ENCODE measurements around the gene NR2F2. TPM values are rescaled to one million over a fixed set of nuclear protein-coding genes. Genes with fewer than 3 reads are reported as not detected.
A peak's percentile ranks its signal among the peaks of the same experiment; 100 is the strongest.

NR2F2 gene
- total and polyA plus RNA-seq, 2 of the 13 experiments (the other 11 are each of a cell fraction or from before 2014, with no cell fraction given) = 3.5 to 4.7 TPM

GRCh38 chr15:96356494-96357455, 26.3 kb downstream of the NR2F2 start (continued):
- no peak for TF ChIP-seq EZH2 (conservative IDR thresholded peaks at IDR 0.05; ENCODE audit: low read depth, low read length)
- no peak for TF ChIP-seq NR2F6 (IDR thresholded peaks at IDR 0.05)
- no peak for TF ChIP-seq NR2F6 (CRISPR knock-in tag; IDR thresholded peaks at IDR 0.05)
- no peak for TF ChIP-seq CENPT (CRISPR knock-in tag; IDR thresholded peaks at IDR 0.05; ENCODE audit: low read depth)
- no peak for TF ChIP-seq NFE2L2 (IDR thresholded peaks at IDR 0.05; ENCODE audit: low read length)
- TF ChIP-seq, protein P1, sequence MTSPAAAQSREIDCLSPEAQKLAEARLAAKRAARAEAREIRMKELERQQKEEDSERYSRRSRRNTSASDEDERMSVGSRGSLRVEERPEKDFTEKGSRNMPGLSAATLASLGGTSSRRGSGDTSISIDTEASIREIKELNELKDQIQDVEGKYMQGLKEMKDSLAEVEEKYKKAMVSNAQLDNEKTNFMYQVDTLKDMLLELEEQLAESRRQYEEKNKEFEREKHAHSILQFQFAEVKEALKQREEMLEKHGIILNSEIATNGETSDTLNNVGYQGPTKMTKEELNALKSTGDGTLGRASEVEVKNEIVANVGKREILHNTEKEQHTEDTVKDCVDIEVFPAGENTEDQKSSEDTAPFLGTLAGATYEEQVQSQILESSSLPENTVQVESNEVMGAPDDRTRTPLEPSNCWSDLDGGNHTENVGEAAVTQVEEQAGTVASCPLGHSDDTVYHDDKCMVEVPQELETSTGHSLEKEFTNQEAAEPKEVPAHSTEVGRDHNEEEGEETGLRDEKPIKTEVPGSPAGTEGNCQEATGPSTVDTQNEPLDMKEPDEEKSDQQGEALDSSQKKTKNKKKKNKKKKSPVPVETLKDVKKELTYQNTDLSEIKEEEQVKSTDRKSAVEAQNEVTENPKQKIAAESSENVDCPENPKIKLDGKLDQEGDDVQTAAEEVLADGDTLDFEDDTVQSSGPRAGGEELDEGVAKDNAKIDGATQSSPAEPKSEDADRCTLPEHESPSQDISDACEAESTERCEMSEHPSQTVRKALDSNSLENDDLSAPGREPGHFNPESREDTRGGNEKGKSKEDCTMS (CRISPR knock-in tag; conservative IDR thresholded peaks at IDR 0.05) = no peak
- peak; percentile 79; the same call in 1 of the 2 replicates for TF ChIP-seq RNF2 (conservative IDR thresholded peaks at IDR 0.05; ENCODE audit: low read depth)
- no peak for TF ChIP-seq CSRNP2 (CRISPR knock-in tag; conservative IDR thresholded peaks at IDR 0.05; ENCODE audit: low read depth)
- TF ChIP-seq NCOA1 (CRISPR knock-in tag; IDR thresholded peaks at IDR 0.05) = no peak
- no peak for TF ChIP-seq ZIK1 (CRISPR knock-in tag; IDR thresholded peaks at IDR 0.05; ENCODE audit: borderline replicate concordance, low read depth)
- TF ChIP-seq YY1 (IDR thresholded peaks at IDR 0.05; ENCODE audit: insufficient read depth, insufficient replicate concordance, low read depth, low read length) = peak; percentile 35
- TF ChIP-seq CREB1 (IDR thresholded peaks at IDR 0.05) = peak; percentile 86
- TF ChIP-seq CREB1 (CRISPR knock-in tag; IDR thresholded peaks at IDR 0.05) = peak; percentile 70
- TF ChIP-seq ZNF12 (CRISPR knock-in tag; IDR thresholded peaks at IDR 0.05) = peak; percentile 19; the same call in 1 of the 2 replicates
- peak; percentile 75 for TF ChIP-seq PHF8 (CRISPR knock-in tag; IDR thresholded peaks at IDR 0.05)
- TF ChIP-seq KAT7 (CRISPR knock-in tag; IDR thresholded peaks at IDR 0.05; ENCODE audit: borderline replicate concordance) = no peak
- TF ChIP-seq KDM4B (CRISPR knock-in tag; IDR thresholded peaks at IDR 0.05) = 0 out of 2 replicates have a peak, but pooled peaks have one; percentile 37
- 0 out of 2 replicates have a peak, but pooled peaks have one; percentile 36 for TF ChIP-seq ZNF761 (CRISPR knock-in tag; conservative IDR thresholded peaks at IDR 0.05)
- TF ChIP-seq NFE2 (CRISPR knock-in tag; IDR thresholded peaks at IDR 0.05) = no peak
- TF ChIP-seq, protein P2, sequence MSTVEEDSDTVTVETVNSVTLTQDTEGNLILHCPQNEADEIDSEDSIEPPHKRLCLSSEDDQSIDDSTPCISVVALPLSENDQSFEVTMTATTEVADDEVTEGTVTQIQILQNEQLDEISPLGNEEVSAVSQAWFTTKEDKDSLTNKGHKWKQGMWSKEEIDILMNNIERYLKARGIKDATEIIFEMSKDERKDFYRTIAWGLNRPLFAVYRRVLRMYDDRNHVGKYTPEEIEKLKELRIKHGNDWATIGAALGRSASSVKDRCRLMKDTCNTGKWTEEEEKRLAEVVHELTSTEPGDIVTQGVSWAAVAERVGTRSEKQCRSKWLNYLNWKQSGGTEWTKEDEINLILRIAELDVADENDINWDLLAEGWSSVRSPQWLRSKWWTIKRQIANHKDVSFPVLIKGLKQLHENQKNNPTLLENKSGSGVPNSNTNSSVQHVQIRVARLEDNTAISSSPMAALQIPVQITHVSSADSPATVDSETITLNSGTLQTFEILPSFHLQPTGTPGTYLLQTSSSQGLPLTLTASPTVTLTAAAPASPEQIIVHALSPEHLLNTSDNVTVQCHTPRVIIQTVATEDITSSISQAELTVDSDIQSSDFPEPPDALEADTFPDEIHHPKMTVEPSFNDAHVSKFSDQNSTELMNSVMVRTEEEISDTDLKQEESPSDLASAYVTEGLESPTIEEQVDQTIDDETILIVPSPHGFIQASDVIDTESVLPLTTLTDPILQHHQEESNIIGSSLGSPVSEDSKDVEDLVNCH (CRISPR knock-in tag; IDR thresholded peaks at IDR 0.05) = no peak
- peak; percentile 76 for TF ChIP-seq ZNF274 (CRISPR knock-in tag; IDR thresholded peaks at IDR 0.05)
- TF ChIP-seq FOSL1 (CRISPR knock-in tag; IDR thresholded peaks at IDR 0.05; ENCODE audit: borderline replicate concordance) = no peak
- TF ChIP-seq CREB3 (CRISPR knock-in tag; IDR thresholded peaks at IDR 0.05) = no peak
